Thyroid gland (tissue), 4 donors: ENCODE measurements around the gene SIK3.

ENCODE experiments used
- POLR2A ChIP-seq, 2 donors: fragments of 450-650 bp; IDR thresholded peaks; one replicate each; pipeline ENCODE4 v1.6.1; 2017; ENCODE audit warnings: antibody characterized with exemption in 2 of 2, mild to moderate bottlenecking in 2 of 2, moderate library complexity in 1 of 2
- TF ChIP-seq, protein P1 (sequence below), 6 experiments: fragments of 200-600 bp in 3 of 6; fragments of 450-650 bp in 3 of 6; sonication (generic) in 3 of 6; IDR thresholded peaks; one replicate each; pipeline ENCODE4 v1.5.1; 2016 to 2019; ENCODE audit warnings: antibody characterized with exemption in 6 of 6, mild to moderate bottlenecking in 2 of 6, inconsistent platforms in 1 of 6, moderate library complexity in 1 of 6

DNA sequence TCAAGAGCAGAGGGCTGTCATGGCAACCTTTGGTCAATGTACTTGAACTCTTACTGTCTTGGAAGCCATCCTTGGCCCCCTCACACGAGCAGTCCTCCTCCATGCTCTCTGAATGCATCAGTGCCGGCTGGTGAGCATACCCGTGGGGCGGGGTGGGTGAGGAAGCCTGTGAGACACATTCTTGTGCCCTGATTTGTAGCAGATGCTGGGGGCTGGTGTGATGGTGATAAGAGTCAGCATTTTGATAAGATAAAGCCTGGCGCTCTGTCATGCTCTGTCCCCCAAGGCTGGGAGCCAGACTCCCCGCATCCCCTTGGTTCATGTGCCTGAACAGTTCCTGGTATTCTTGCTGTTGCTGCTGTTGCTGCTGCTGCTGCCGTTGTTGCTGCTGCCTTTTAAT lies 240.3 kb downstream of the SIK3 start:
- TF ChIP-seq, protein P1, sequence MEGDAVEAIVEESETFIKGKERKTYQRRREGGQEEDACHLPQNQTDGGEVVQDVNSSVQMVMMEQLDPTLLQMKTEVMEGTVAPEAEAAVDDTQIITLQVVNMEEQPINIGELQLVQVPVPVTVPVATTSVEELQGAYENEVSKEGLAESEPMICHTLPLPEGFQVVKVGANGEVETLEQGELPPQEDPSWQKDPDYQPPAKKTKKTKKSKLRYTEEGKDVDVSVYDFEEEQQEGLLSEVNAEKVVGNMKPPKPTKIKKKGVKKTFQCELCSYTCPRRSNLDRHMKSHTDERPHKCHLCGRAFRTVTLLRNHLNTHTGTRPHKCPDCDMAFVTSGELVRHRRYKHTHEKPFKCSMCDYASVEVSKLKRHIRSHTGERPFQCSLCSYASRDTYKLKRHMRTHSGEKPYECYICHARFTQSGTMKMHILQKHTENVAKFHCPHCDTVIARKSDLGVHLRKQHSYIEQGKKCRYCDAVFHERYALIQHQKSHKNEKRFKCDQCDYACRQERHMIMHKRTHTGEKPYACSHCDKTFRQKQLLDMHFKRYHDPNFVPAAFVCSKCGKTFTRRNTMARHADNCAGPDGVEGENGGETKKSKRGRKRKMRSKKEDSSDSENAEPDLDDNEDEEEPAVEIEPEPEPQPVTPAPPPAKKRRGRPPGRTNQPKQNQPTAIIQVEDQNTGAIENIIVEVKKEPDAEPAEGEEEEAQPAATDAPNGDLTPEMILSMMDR (IDR thresholded peaks at IDR 0.05), result no peak
- TF ChIP-seq POLR2A (IDR thresholded peaks at IDR 0.05), result no peak
